DMS53 (cell line): Measurements from ENCODE around the gene FAM53B.
A peak's percentile ranks its signal among the peaks of the same experiment; 100 is the strongest.

Experiments
- DNase-seq: peaks from one replicate; lab custom pipeline; 2025; lab: John Stamatoyannopoulos, UW

Gene FAM53B

GRCh38 chr10:124742413-124743190, 1.6 kb downstream of the FAM53B start:
- DNase-seq = peak; percentile 76

GRCh38 chr10:124741922-124742412, 2.2 kb downstream of the FAM53B start:
- DNase-seq = peak; percentile 50

- peak; percentile 79 for DNase-seq
Observed at GRCh38 chr10:124741281-124741921, 2.8 kb downstream of the FAM53B start.

GRCh38 chr10:124740369-124741280, 3.6 kb downstream of the FAM53B start:
- no peak for DNase-seq

- no peak for DNase-seq
Observed at GRCh38 chr10:124739986-124740368, 4.2 kb downstream of the FAM53B start.

GRCh38 chr10:124739119-124739921, 4.9 kb downstream of the FAM53B start:
- no peak for DNase-seq

- DNase-seq = no peak
Observed at GRCh38 chr10:124738441-124738840, 5.7 kb downstream of the FAM53B start.

GRCh38 chr10:124737708-124738107, 6.5 kb downstream of the FAM53B start:
- no peak for DNase-seq

GRCh38 chr10:124737221-124737620, 7.0 kb downstream of the FAM53B start:
- no peak for DNase-seq

- DNase-seq = peak; percentile 8
Observed at GRCh38 chr10:124736491-124737136, 7.6 kb downstream of the FAM53B start.

GRCh38 chr10:124735491-124736286, 8.5 kb downstream of the FAM53B start:
- no peak for DNase-seq

GRCh38 chr10:124734311-124735166, 9.6 kb downstream of the FAM53B start:
- DNase-seq = no peak

GRCh38 chr10:124733571-124734245, 10.5 kb downstream of the FAM53B start:
- no peak for DNase-seq

- DNase-seq = no peak
Observed at GRCh38 chr10:124732931-124733570, 11.1 kb downstream of the FAM53B start.

GRCh38 chr10:124731551-124731950, 12.6 kb downstream of the FAM53B start:
- DNase-seq = no peak

- no peak for DNase-seq
Observed at GRCh38 chr10:124730790-124731189, 13.4 kb downstream of the FAM53B start.

GRCh38 chr10:124728830-124729661, 15.1 kb downstream of the FAM53B start:
- no peak for DNase-seq
